SKM-1 treated with dmso at 0.1 percent for 144 hours (cell line): ENCODE measurements around the gene RREB1.

Experiments used
- DNase-seq: peaks from one replicate; lab custom pipeline; 2025; ENCODE audit not compliant: unreplicated experiment; lab: John Stamatoyannopoulos, UW

RREB1 gene

GRCh38 chr6:7215798-7216231 lies 108.1 kb downstream of the RREB1 start:
- no peak for DNase-seq

GRCh38 chr6:7216941-7217621 lies 109.3 kb downstream of the RREB1 start:
- no peak for DNase-seq

GRCh38 chr6:7218406-7218988 lies 110.7 kb downstream of the RREB1 start:
- no peak for DNase-seq

GRCh38 chr6:7219310-7219709 lies 111.5 kb downstream of the RREB1 start:
- no peak for DNase-seq

GRCh38 chr6:7222197-7222596 lies 114.4 kb downstream of the RREB1 start:
- DNase-seq = no peak

GRCh38 chr6:7224731-7225130 lies 117.0 kb downstream of the RREB1 start:
- DNase-seq = no peak

- no peak for DNase-seq
Observed at GRCh38 chr6:7228662-7229375, 121.1 kb downstream of the RREB1 start.

GRCh38 chr6:7229376-7230326 lies 121.9 kb downstream of the RREB1 start:
- DNase-seq = no peak

GRCh38 chr6:7230327-7230691 lies 122.5 kb downstream of the RREB1 start:
- no peak for DNase-seq

GRCh38 chr6:7230956-7231713 lies 123.4 kb downstream of the RREB1 start:
- no peak for DNase-seq

- DNase-seq = no peak
Observed at GRCh38 chr6:7232351-7232750, 124.6 kb downstream of the RREB1 start.

- no peak for DNase-seq
Observed at GRCh38 chr6:7234547-7234946, 126.8 kb downstream of the RREB1 start.

- DNase-seq = no peak
Observed at GRCh38 chr6:7235712-7236305, 128.0 kb downstream of the RREB1 start.

- no peak for DNase-seq
Observed at GRCh38 chr6:7236306-7237209, 128.8 kb downstream of the RREB1 start.

GRCh38 chr6:7237653-7238188 lies 130.0 kb downstream of the RREB1 start:
- DNase-seq = no peak

- DNase-seq = no peak
Observed at GRCh38 chr6:7238526-7238899, 130.8 kb downstream of the RREB1 start.

- peak; percentile 57 for DNase-seq
Observed at GRCh38 chr6:7238900-7239589, 131.3 kb downstream of the RREB1 start.

- DNase-seq = no peak
Observed at GRCh38 chr6:7239590-7239948, 131.8 kb downstream of the RREB1 start.
